GM12891 (cell line): ENCODE data around the gene ECPAS.

Experiments
- PAX5 ChIP-seq: IDR thresholded peaks from 2 replicates; pipeline ENCODE4 v1.6.1; 2011; ENCODE audit warnings: low read length, moderate library complexity, mild to moderate bottlenecking; ENCODE audit not compliant: insufficient read depth, severe bottlenecking
- POLR2A ChIP-seq: IDR thresholded peaks from 2 replicates; pipeline ENCODE4 v1.6.1; 2011; ENCODE audit warnings: low read depth, low read length, control low read depth
- POLR2AphosphoS5 ChIP-seq: IDR thresholded peaks from 2 replicates; pipeline ENCODE4 v1.6.1; 2011; ENCODE audit warnings: low read depth, low read length, control low read depth
- SPI1 ChIP-seq: IDR thresholded peaks from 2 replicates; pipeline ENCODE4 v1.6.1; 2011; ENCODE audit warnings: low read depth, low read length, control low read depth
- TAF1 ChIP-seq: IDR thresholded peaks from 2 replicates; pipeline ENCODE4 v1.6.1; 2011; ENCODE audit warnings: low read depth, low read length, control low read depth

DNA sequence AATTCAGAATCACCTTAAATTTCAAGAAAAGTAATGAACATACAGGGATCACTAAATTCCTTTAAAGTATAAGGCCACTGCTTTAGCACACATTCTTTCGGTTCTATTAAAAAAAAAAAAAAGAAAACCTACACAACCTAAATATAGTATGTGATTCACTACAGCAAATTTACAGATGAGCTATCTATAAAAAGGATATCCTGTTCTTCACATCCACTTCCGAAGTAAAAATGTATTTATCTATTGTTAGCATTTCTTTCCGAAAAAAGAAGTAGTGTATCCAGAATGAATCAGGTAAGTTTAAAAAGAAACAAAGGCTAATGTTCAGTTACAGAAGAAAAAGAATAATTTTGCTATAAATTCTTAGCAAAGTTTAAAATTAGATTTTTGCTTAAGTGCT is 70.2 kb downstream of the ECPAS start:
- TF ChIP-seq POLR2AphosphoS5, result no peak
- no peak for TF ChIP-seq POLR2A
- TF ChIP-seq SPI1, result no peak
- TF ChIP-seq TAF1, result no peak
- TF ChIP-seq PAX5, result no peak
